ENCODE data around the gene ALG14.

The ALG14 gene

GRCh38 chr1:94926126-94926914, 146.4 kb downstream of the ALG14 start:
- DNase-seq, result peak in 12 of 14 donors; percentile 36 to 86 (median 74)

DNA sequence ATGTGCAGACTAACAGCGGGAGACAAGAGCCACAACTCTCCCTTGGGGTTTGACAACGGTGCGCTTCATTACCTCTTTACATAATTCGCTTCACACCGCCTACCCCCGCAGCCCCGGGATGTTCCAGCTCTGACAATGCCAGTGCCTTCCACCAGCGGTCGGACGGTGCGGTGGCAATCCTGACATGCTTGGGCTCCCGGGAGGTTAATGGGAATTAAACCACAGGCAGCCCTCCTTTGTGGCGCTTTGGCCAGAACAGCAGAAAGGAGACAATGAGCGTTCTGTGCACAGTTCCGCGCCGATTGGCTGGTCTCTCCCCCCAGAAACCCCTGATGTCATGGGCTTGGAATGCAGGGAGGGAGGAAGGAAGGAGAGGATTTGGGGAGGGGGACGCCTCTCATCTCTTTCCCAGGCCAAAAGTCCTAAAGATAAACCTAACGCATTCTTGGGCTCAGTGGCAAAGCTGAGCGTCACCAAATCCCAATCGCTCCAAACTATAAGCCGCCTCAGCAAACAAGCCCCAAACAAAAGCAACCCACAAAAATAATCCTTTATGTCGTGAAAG, 147.1 kb downstream of the ALG14 start:
- DNase-seq, result peak in 13 of 14 donors; percentile 15 to 76 (median 63)

DNA sequence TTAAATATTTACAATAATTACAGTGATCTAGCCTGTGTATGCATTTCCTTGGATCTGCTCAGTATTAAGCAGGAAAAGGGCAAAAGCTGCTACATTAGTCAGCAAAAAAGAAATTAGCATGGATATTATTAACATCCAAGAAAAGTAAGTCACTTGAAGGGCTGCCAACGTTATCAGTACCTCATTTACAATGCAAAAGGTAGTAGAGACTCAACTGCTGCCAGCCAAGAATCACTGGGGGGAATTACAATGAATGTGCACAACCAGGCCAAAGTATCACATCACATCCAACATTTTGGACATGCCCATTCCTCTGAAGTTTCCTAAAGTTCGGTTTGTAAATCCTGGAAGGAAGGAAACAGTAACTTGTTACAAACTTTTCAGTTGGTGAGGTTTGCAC, 147.7 kb downstream of the ALG14 start:
- DNase-seq, result peak in 1 of 14 donors; percentile 26

All from C1 segment of cervical spinal cord (tissue), 14 donors.